H1 (cell line): ENCODE measurements around the gene FHAD1.

Experiments used
- FOSL1 ChIP-seq: IDR thresholded peaks from 2 replicates; pipeline ENCODE4 v1.6.1; 2011; ENCODE audit warnings: mild to moderate bottlenecking, low read depth, low read length, moderate library complexity; ENCODE audit not compliant: insufficient read depth
- SIN3A ChIP-seq, 2 experiments: IDR thresholded peaks in 1 of 2; conservative IDR thresholded peaks in 1 of 2; 2 replicates each; pipeline ENCODE4 v1.6.1; 2011 to 2012; ENCODE audit warnings: low read length in 2 of 2, improper control_type of control experiment in 1 of 2, low read depth in 1 of 2, mild to moderate bottlenecking in 1 of 2
- SP1 ChIP-seq: IDR thresholded peaks from 2 replicates; pipeline ENCODE4 v1.6.1; 2011; ENCODE audit warnings: low read depth, low read length
- TF ChIP-seq, protein P1 (sequence below), 3 experiments: IDR thresholded peaks; 1 replicate in 2 of 3; 2 replicates in 1 of 3; pipeline versions ENCODE4 v1.5.1 to v1.6.1; 2011; ENCODE audit warnings: low read length in 3 of 3, mild to moderate bottlenecking in 3 of 3, inconsistent platforms in 2 of 3, low read depth in 1 of 3, moderate library complexity in 1 of 3; ENCODE audit not compliant: insufficient read depth in 1 of 3; ENCODE audit errors: control extremely low read depth in 1 of 3

DNA sequence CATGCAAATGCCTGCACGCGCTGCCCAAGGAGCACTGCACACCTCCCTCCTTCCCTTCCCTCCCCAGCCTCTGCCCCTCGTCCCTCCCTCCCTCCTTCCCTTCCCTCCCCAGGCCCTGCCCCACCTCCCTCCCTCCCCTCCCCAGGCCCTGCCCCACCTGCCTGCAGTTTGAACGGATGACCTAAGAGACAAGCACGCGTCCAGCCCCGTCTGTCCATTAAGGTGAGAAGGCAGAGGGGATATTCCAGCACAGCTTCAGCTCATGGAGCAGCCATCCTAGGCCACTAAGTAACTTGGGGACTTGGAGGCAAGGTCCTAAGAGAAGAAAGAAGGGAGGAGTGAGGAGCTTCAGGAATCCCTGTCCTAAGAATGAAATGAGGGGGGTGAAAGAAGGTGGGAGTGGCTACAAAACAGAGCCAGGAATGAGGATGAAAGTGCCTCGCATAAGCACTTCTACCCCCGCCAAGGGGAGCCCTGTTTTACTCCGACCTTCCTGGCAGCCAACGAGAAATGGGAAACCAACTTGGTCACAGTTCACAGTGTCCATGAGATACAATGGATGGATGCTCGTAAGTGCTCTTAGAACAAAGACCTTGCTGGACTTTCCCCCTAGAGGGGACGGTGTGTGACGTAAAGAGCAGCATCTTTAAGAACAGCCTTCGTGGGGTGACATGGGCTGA is 141.3 kb downstream of the FHAD1 start:
- no peak for TF ChIP-seq SIN3A (conservative IDR thresholded peaks at IDR 0.05 in 1 of 2, IDR thresholded peaks at IDR 0.05 in 1 of 2; ENCODE audit: low read depth in 1 of 2, low read length in 2 of 2)
- no peak for TF ChIP-seq SP1
- TF ChIP-seq, protein P1, sequence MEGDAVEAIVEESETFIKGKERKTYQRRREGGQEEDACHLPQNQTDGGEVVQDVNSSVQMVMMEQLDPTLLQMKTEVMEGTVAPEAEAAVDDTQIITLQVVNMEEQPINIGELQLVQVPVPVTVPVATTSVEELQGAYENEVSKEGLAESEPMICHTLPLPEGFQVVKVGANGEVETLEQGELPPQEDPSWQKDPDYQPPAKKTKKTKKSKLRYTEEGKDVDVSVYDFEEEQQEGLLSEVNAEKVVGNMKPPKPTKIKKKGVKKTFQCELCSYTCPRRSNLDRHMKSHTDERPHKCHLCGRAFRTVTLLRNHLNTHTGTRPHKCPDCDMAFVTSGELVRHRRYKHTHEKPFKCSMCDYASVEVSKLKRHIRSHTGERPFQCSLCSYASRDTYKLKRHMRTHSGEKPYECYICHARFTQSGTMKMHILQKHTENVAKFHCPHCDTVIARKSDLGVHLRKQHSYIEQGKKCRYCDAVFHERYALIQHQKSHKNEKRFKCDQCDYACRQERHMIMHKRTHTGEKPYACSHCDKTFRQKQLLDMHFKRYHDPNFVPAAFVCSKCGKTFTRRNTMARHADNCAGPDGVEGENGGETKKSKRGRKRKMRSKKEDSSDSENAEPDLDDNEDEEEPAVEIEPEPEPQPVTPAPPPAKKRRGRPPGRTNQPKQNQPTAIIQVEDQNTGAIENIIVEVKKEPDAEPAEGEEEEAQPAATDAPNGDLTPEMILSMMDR (IDR thresholded peaks at IDR 0.05; ENCODE audit: control extremely low read depth in 1 of 3, insufficient read depth in 1 of 3, low read depth in 1 of 3, low read length in 3 of 3): no peak
- no peak for TF ChIP-seq FOSL1
